Liver (tissue), 9 donors: Measurements from ENCODE around the gene EVL. TPM values are rescaled to one million over a fixed set of nuclear protein-coding genes. Genes with fewer than 3 reads are reported as not detected.

Experiments used
- DNase-seq: peaks from one replicate; pipeline ENCODE4 v3.0.0-alpha.2; 2017; ENCODE audit warnings: low spot score
- H3K27ac ChIP-seq, 2 donors: one replicate each; pipeline ENCODE4 v1.7.0; 2013; ENCODE audit warnings: inconsistent platforms in 2 of 2, low read length in 2 of 2, control low read depth in 1 of 2, low read depth in 1 of 2, mild to moderate bottlenecking in 1 of 2
- H3K27me3 ChIP-seq, 4 donors: one replicate each; pipeline versions ENCODE4 v1.6.1 to v1.7.0; 2013; ENCODE audit warnings: low read length in 3 of 4, inconsistent platforms in 1 of 4, mild to moderate bottlenecking in 1 of 4, moderate library complexity in 1 of 4; ENCODE audit not compliant: control insufficient read depth in 4 of 4, insufficient read depth in 4 of 4
- H3K36me3 ChIP-seq, 4 donors: one replicate each; pipeline versions ENCODE4 v1.6.1 to v1.7.0; 2013; ENCODE audit warnings: low read length in 3 of 4, mild to moderate bottlenecking in 3 of 4, low read depth in 1 of 4, moderate library complexity in 1 of 4; ENCODE audit not compliant: control insufficient read depth in 4 of 4, insufficient read depth in 3 of 4
- H3K4me1 ChIP-seq, 4 donors: one replicate each; pipeline versions ENCODE4 v1.6.1 to v1.7.0; 2013; ENCODE audit warnings: low read length in 3 of 4, mild to moderate bottlenecking in 3 of 4, moderate library complexity in 1 of 4; ENCODE audit not compliant: control insufficient read depth in 4 of 4, insufficient read depth in 4 of 4
- H3K4me3 ChIP-seq, 3 donors: one replicate each; pipeline versions ENCODE4 v1.6.1 to v1.7.0; 2013; ENCODE audit warnings: low read length in 3 of 3, control low read depth in 1 of 3, low read depth in 1 of 3, mild to moderate bottlenecking in 1 of 3
- H3K9ac ChIP-seq, 2 donors: one replicate each; pipeline ENCODE4 v1.7.0; 2013; ENCODE audit warnings: low read length in 2 of 2, mild to moderate bottlenecking in 2 of 2, moderate library complexity in 2 of 2, control low read depth in 1 of 2, low read depth in 1 of 2
- H3K9me3 ChIP-seq, 4 donors: one replicate each; pipeline versions ENCODE4 v1.6.1 to v1.7.0; 2013; ENCODE audit warnings: low read length in 3 of 4; ENCODE audit not compliant: control insufficient read depth in 4 of 4
- ATF3 ChIP-seq: IDR thresholded peaks from 2 replicates; pipeline ENCODE4 v1.6.1; 2016; ENCODE audit warnings: antibody characterized with exemption
- CTCF ChIP-seq: fragments of 150-350 bp; IDR thresholded peaks from 2 replicates; pipeline ENCODE4 v1.5.1; 2017; ENCODE audit warnings: improper control_type of control experiment, low read depth, low read length; ENCODE audit not compliant: missing input control
- EGR1 ChIP-seq, 2 donors: IDR thresholded peaks; 2 replicates each; pipeline ENCODE4 v1.6.1; 2016 to 2018; ENCODE audit warnings: antibody characterized with exemption in 2 of 2, low read depth in 2 of 2
- HNF4G ChIP-seq: IDR thresholded peaks from 2 replicates; pipeline ENCODE4 v1.6.1; 2016; ENCODE audit warnings: antibody characterized with exemption
- MAX ChIP-seq: IDR thresholded peaks from 2 replicates; pipeline ENCODE4 v1.6.1; 2016; ENCODE audit warnings: antibody characterized with exemption
- RAD21 ChIP-seq, 2 donors: IDR thresholded peaks; 2 replicates each; pipeline ENCODE4 v1.6.1; 2016; ENCODE audit warnings: antibody characterized with exemption in 2 of 2, mild to moderate bottlenecking in 2 of 2
- REST ChIP-seq: IDR thresholded peaks from 2 replicates; pipeline ENCODE4 v1.6.1; 2016; ENCODE audit warnings: antibody characterized with exemption, mild to moderate bottlenecking
- SP1 ChIP-seq: IDR thresholded peaks from 2 replicates; pipeline ENCODE4 v1.6.1; 2018; ENCODE audit warnings: antibody characterized with exemption, mild to moderate bottlenecking
- WGBS: extraction: QIAGEN DNeasy Blood & Tissue Kit; methylation state at CpG from one replicate; pipeline ENCODE4 v1.1.7; 2013; 5-methylcytosine and 5-hydroxymethylcytosine counted together
- polyA plus RNA-seq, 2 donors: library from polyadenylated mRNA; stranded (reverse) in 1 of 2; unstranded in 1 of 2; fragments of 200-250 nt in 1 of 2; fragments of >200 nt in 1 of 2; fragmentation: Nextera tagmentation in 1 of 2; extraction: Ambion mirVana in 1 of 2; gene quantifications; one replicate each; pipeline versions ENCODE4 v1.2.1 to v1.2.3, GENCODE V29; 2013 to 2015
- total RNA-seq, 2 donors: library from RNA; depleted of rRNA; stranded (reverse); fragments of >200 nt; gene quantifications; one replicate each; pipeline ENCODE4 v1.2.3, GENCODE V29; 2014
- donor health status: healthy.
- donor health status: healthy.
- donor health status: healthy.
- donor health status: healthy.
- donor health status: healthy.

Gene EVL
- total and polyA plus RNA-seq, 4 donors, result 11.3 to 85.9 (median 33.9) TPM

- DNase-seq, result no peak
- Histone ChIP-seq H3K9ac (no peak overlapping the region), H3K27ac (no peak overlapping the region)
Measured at GRCh38 chr14:100158566-100159093, 93.4 kb downstream of the EVL start.

More at GRCh38 chr14:100158566-100159093, 93.4 kb downstream of the EVL start:
- WGBS, result 16% methylated on average over 32 of the region's 32 CpGs
- H3K27me3 ChIP-seq, result peaks cover 0 to 4% (median 2%) of the 10 kb centered on the region in 4 donors
- peaks cover 6 to 15% (median 10%) of the 10 kb centered on the region in 4 donors for H3K4me1 ChIP-seq
- no peaks in the 10 kb centered on the region for H3K36me3 ChIP-seq
- peaks cover 0 to 5% (median 1%) of the 10 kb centered on the region in 4 donors for H3K9me3 ChIP-seq
- TF ChIP-seq SP1, result no peak
- no peak for TF ChIP-seq REST
- no peak for TF ChIP-seq CTCF
- no peak for TF ChIP-seq EGR1 (IDR thresholded peaks at IDR 0.05; ENCODE audit: low read depth in 2 of 2)
- TF ChIP-seq HNF4G, result no peak
- TF ChIP-seq ATF3, result no peak
- TF ChIP-seq RAD21 (IDR thresholded peaks at IDR 0.05), result no peak
- TF ChIP-seq MAX, result no peak
- H3K4me3 ChIP-seq, result peak overlapping the region in 1 of 3 donors; percentile 53
